Gastrocnemius medialis (tissue), 4 donors: Measurements from ENCODE around the gene SLC2A3. TPM values are rescaled to one million over a fixed set of nuclear protein-coding genes. Genes with fewer than 3 reads are reported as not detected.
"Not testable (repeated sequence)": the region's sequence is repeated elsewhere in the genome, so short reads cannot be mapped to it uniquely, and the experiment has no call there.

ENCODE experiments used
- ATAC-seq, 2 donors: fragments of 150-250 bp; one replicate each; pipeline ENCODE4 v1.9.1; 2016
- DNase-seq, 2 donors: peaks; one replicate each; pipeline ENCODE4 v3.0.0-alpha.2; 2019
- H3K27ac ChIP-seq, 4 donors: fragments of 200-600 bp; sonication (generic); 1 replicate in 1 of 4; 2 replicates in 3 of 4; pipeline ENCODE4 v1.5.1; 2016 to 2018; ENCODE audit warnings: mild to moderate bottlenecking in 2 of 4, moderate library complexity in 1 of 4
- H3K27me3 ChIP-seq, 3 donors: fragments of 200-600 bp; sonication (generic) in 2 of 3; 1 replicate in 1 of 3; 2 replicates in 2 of 3; pipeline versions ENCODE4 v1.5.1 to v1.6.0; 2016 to 2019; ENCODE audit warnings: mild to moderate bottlenecking in 1 of 3, moderate library complexity in 1 of 3
- H3K36me3 ChIP-seq, 2 donors: fragments of 200-600 bp; sonication (generic) in 1 of 2; one replicate each; pipeline ENCODE4 v1.5.1; 2017 to 2018
- H3K4me1 ChIP-seq, 2 donors: fragments of 200-600 bp; sonication (generic) in 1 of 2; one replicate each; pipeline ENCODE4 v1.5.1; 2016 to 2017; ENCODE audit warnings: mild to moderate bottlenecking in 2 of 2
- H3K4me3 ChIP-seq, 4 donors: fragments of 200-600 bp; sonication (generic) in 3 of 4; 1 replicate in 1 of 4; 2 replicates in 3 of 4; pipeline ENCODE4 v1.5.1; 2016 to 2019; ENCODE audit warnings: mild to moderate bottlenecking in 2 of 4
- H3K9me3 ChIP-seq, 3 donors: fragments of 200-600 bp; sonication (generic) in 2 of 3; 1 replicate in 1 of 3; 2 replicates in 2 of 3; pipeline ENCODE4 v1.5.1; 2016 to 2019
- POLR2A ChIP-seq, 2 donors: fragments of 450-650 bp; IDR thresholded peaks; one replicate each; pipeline ENCODE4 v1.6.1; 2017; ENCODE audit warnings: antibody characterized with exemption in 2 of 2, mild to moderate bottlenecking in 2 of 2, moderate library complexity in 2 of 2
- in situ Hi-C, 4 donors: fragments of 200-750 bp; cut with MboI; loops; one replicate each; pipeline versions ENCODE4 v1.15.0 to v1.8.0; 2017; ENCODE audit warnings: low sequenced_read_pairs in 4 of 4
- intact Hi-C: fragments of 100-400 bp; cut with DNase I; formaldehyde crosslinking; loops from one replicate; pipeline ENCODE4 v1.15.1; 2023; ENCODE audit warnings: low total_unique reads
- total RNA-seq, 4 donors: library from RNA; depleted of rRNA; stranded (reverse); fragments of >200 nt; gene quantifications; one replicate each; pipeline versions ENCODE4 v1.1.0 to v1.2.3, GENCODE V29; 2016
- TF ChIP-seq, protein P1 (sequence below), 5 experiments: fragments of 450-650 bp in 3 of 5; fragments of 200-600 bp in 2 of 5; sonication (generic) in 2 of 5; IDR thresholded peaks in 4 of 5; conservative IDR thresholded peaks in 1 of 5; 1 replicate in 4 of 5; 2 replicates in 1 of 5; pipeline ENCODE4 v1.5.1; 2016 to 2019; ENCODE audit warnings: antibody characterized with exemption in 5 of 5, mild to moderate bottlenecking in 3 of 5, moderate library complexity in 3 of 5

SLC2A3 gene
- total RNA-seq, 4 donors from 2014 or later = 19.3 to 27.2 (median 23.7) TPM

DNA sequence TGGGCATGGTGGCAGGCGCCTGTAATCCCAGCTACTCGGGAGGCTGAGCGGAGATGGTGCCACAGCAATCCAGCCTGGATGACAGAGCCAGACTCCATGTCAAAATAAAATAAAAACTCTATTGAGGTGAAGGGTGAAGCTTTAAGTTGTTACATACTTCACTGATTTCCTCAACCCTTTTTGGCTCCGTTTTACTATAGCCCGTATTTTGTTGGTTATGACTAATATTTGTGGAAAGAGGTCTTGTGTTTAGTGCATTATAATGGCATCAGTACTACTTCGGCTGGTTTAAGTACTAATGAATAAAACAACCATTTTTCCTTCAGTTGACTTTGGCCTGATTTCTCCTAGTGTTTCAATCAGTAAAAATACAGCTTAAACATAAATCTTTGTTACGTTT is 36.2 kb downstream of the SLC2A3 start:
- no peak for ATAC-seq
- H3K9me3 ChIP-seq = no peaks in the 10 kb centered on the region

DNA sequence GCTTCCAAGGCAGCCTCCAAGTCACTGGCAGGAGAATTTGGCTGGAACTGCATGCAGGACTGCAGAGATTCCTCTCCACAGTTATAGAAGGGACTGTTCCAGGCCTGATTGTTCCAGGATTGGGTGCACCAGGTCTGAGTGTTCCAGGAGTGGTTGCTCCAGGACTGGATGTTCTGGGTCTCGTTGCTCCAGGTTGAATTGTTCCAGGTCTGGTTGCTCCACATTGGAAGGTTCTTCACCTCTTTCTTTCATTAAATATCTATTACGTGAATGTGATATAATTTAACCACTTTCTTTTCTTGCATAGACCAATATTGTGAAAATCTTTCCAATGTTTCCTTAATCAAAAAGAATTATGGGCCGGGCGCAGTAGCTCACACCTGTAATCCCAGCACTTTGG is 39.3 kb downstream of the SLC2A3 start:
- intact Hi-C loops, H3K4me3 ChIP-seq, H3K9me3 ChIP-seq, DNase-seq, in situ Hi-C loops, H3K36me3 ChIP-seq, H3K27me3 ChIP-seq, H3K4me1 ChIP-seq, H3K27ac ChIP-seq, ATAC-seq: not testable (repeated sequence)

More for the DNA sequence above, 36.2 kb downstream of the SLC2A3 start:
- TF ChIP-seq POLR2A (IDR thresholded peaks at IDR 0.05) = no peak
- TF ChIP-seq, protein P1, sequence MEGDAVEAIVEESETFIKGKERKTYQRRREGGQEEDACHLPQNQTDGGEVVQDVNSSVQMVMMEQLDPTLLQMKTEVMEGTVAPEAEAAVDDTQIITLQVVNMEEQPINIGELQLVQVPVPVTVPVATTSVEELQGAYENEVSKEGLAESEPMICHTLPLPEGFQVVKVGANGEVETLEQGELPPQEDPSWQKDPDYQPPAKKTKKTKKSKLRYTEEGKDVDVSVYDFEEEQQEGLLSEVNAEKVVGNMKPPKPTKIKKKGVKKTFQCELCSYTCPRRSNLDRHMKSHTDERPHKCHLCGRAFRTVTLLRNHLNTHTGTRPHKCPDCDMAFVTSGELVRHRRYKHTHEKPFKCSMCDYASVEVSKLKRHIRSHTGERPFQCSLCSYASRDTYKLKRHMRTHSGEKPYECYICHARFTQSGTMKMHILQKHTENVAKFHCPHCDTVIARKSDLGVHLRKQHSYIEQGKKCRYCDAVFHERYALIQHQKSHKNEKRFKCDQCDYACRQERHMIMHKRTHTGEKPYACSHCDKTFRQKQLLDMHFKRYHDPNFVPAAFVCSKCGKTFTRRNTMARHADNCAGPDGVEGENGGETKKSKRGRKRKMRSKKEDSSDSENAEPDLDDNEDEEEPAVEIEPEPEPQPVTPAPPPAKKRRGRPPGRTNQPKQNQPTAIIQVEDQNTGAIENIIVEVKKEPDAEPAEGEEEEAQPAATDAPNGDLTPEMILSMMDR (IDR thresholded peaks at IDR 0.05 in 4 of 5, conservative IDR thresholded peaks at IDR 0.05 in 1 of 5) = no peak
- Histone ChIP-seq H3K36me3 (no peaks in the 10 kb centered on the region), H3K27me3 (no peaks in the 10 kb centered on the region), H3K4me1 (no peaks in the 10 kb centered on the region), H3K4me3 (no peak overlapping the region), H3K27ac (no peak overlapping the region)
- in situ Hi-C loops = no loop called here
- intact Hi-C loops = no loop called here
- no peak for DNase-seq

DNA sequence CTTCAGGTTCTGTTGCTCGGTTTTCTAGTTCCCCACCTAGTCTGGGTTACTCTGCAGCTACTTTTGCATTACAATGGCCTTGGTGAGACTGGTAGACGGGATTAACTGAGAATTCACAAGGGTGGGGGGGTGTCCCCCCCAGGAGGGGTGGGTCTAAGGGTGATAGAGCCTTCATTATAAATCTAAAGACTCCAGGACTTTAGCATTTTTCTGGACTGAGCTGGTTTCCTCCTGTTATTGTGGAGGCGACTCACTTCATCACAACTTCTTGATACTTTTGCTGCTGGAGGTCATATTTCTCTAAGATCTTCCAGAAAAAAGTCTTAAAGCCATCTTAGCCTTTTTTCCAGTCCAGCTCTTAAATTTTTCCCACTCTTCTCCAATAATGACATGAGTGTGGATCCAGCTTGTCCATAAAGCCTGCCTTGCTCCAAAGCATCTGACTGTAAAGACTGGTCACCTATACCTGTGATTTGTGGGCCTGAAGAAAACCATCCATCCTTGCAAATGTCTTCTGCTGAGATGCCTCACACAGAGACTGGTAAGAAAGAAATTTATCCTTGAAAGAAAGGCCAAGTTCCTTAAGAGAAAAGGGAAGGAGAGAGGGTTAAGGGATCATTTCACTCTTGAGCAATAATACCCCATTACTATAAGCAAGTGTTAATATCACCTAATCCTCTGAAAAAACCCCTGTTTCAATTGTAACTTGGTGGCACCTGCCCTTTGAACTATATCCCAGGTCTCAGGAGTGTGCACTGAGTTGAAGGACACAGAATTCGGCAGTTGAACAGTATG is 43.6 kb downstream of the SLC2A3 start:
- TF ChIP-seq, protein P1 (IDR thresholded peaks at IDR 0.05 in 4 of 5, conservative IDR thresholded peaks at IDR 0.05 in 1 of 5) = no peak
- no peak for TF ChIP-seq POLR2A (IDR thresholded peaks at IDR 0.05)
- H3K36me3 ChIP-seq = no peaks in the 10 kb centered on the region
- intact Hi-C loops (no loop called here), in situ Hi-C loops (no loop called here)
- no peak overlapping the region for H3K4me3 ChIP-seq
- ATAC-seq = no peak
- no peaks in the 10 kb centered on the region for H3K9me3 ChIP-seq
- H3K4me1 ChIP-seq = no peaks in the 10 kb centered on the region
- no peak for DNase-seq
- no peak overlapping the region for H3K27ac ChIP-seq
- no peaks in the 10 kb centered on the region for H3K27me3 ChIP-seq

DNA sequence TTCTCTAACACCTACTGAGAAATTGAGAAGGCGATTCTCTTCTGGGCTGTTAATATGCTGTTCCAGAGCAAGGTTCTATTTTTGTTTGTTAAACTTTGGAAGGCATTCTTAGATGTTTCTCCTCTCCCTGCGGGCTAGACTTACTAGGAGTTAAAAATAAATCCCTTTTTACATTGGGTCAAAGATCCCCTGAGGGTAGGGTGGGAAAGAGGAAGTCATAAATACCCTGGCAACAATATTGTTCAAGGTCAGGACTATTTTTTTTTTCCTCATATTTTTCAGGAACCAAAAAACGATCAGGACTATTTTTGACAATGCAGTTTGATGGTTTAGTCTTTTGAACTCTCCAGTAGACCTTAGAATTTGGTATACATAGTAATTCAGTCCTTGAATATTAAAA is 51.3 kb downstream of the SLC2A3 start:
- ATAC-seq = no peak
- intact Hi-C loops = no loop called here
- Histone ChIP-seq H3K36me3 (no peaks in the 10 kb centered on the region), H3K4me3 (no peak overlapping the region), H3K9me3 (no peaks in the 10 kb centered on the region), H3K4me1 (no peaks in the 10 kb centered on the region), H3K27ac (no peak overlapping the region), H3K27me3 (no peaks in the 10 kb centered on the region)
- in situ Hi-C loops = no loop called here
- TF ChIP-seq, protein P1 (IDR thresholded peaks at IDR 0.05 in 4 of 5, conservative IDR thresholded peaks at IDR 0.05 in 1 of 5) = no peak
- no peak for TF ChIP-seq POLR2A (IDR thresholded peaks at IDR 0.05)
- DNase-seq = no peak

DNA sequence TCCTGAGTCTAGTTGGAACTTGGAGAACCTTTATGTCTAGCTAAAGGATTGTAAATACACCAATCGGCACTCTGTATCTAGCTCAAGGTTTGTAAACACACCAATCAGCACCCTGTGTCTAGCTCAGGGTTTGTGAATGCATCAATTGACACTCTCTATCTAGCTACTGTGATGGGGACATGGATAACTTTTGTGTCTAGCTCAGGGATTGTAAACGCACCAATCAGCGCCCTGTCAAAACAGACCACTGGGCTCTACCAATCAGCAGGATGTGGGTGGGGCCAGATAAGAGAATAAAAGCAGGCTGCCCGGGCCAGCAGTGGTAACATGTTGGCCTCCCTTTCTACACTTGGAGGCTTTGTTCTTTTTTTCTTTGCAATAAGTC is 54.3 kb downstream of the SLC2A3 start:
- ATAC-seq, H3K27me3 ChIP-seq, H3K4me3 ChIP-seq, H3K36me3 ChIP-seq, H3K27ac ChIP-seq, in situ Hi-C loops, H3K9me3 ChIP-seq, H3K4me1 ChIP-seq, intact Hi-C loops, DNase-seq: not testable (repeated sequence)

DNA sequence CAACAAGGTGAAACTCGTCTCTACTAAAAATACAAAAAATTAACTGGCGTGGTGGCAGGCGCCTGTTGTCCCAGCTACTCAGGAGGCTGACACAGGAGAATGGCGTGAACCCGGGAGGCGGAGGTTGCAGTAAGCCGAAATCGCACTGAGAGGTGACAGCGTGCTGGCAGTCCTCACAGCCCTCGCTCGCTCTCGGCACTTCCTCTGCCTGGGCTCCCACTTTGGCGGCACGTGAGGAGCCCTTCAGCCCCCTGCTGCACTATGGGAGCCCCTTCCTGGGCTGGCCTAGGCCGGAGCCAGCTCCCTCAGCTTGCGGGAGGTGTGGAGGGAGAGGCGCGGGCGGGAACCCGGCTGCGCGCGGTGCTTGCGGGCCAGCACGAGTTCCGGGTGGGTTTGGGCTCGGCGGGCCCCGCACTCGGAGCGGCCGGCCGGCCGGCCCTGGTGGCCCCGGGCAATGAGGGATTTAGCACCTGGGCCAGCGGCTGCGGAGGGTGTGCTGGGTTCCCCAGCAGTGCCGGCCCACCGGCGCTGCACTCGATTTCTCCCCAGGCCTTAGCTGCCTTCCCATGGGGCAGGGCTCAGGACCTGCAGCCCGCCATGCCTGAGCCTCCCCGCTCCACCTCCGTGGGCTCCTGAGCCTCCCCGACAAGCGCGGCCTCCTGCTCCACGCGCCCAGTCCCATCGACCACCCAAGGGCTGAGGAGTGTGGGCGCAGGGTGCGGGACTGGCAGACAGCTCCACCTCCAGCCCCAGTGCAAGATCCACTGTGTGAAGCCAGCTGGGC is 54.8 kb downstream of the SLC2A3 start:
- H3K9me3 ChIP-seq, H3K27ac ChIP-seq, in situ Hi-C loops, H3K27me3 ChIP-seq, intact Hi-C loops, H3K4me1 ChIP-seq, ATAC-seq, DNase-seq, H3K4me3 ChIP-seq, H3K36me3 ChIP-seq: not testable (repeated sequence)
